MM.1S (cell line): ENCODE data around the gene XRCC4.

Experiments
- CTCF ChIP-seq: fragments of 300-600 bp; sonication (generic); IDR thresholded peaks from 2 replicates; pipeline ENCODE4 v1.5.1; 2016; ENCODE audit warnings: antibody characterized with exemption, low read length, mixed read lengths
- EZH2 ChIP-seq: fragments of 300-600 bp; sonication (generic); optimal IDR thresholded peaks from 2 replicates; pipeline ENCODE3; 2017; ENCODE audit warnings: low read depth, mild to moderate bottlenecking, antibody characterized with exemption, low read length, mixed read lengths

- TF ChIP-seq CTCF, result no peak
- TF ChIP-seq EZH2, result no peak
These were observed 8.1 kb upstream of the XRCC4 start for GRCh38 chr5:83069096-83069799.
